Osteocyte (in vitro differentiated cells): Measurements from ENCODE around the gene CENPP. TPM values are rescaled to one million over a fixed set of nuclear protein-coding genes. Genes with fewer than 3 reads are reported as not detected.

Experiments used
- DNase-seq: peaks from one replicate; pipeline ENCODE4 v3.0.0; 2021; ENCODE audit warnings: mixed read lengths; ENCODE audit not compliant: unreplicated experiment; ENCODE audit errors: extremely low spot score
- H3K27ac Mint-ChIP-seq: one replicate; pipeline ENCODE4 v1.8.0; 2021; ENCODE audit warnings: mild to moderate bottlenecking, mixed read lengths; ENCODE audit not compliant: unreplicated experiment
- H3K27me3 Mint-ChIP-seq: one replicate; pipeline ENCODE4 v1.8.0; 2021; ENCODE audit warnings: mixed read lengths; ENCODE audit not compliant: unreplicated experiment
- H3K36me3 Mint-ChIP-seq: one replicate; pipeline ENCODE4 v1.8.0; 2021; ENCODE audit warnings: mixed read lengths; ENCODE audit not compliant: unreplicated experiment
- H3K4me1 Mint-ChIP-seq: one replicate; pipeline ENCODE4 v1.8.0; 2021; ENCODE audit warnings: mixed read lengths; ENCODE audit not compliant: unreplicated experiment
- H3K4me3 Mint-ChIP-seq: one replicate; pipeline ENCODE4 v1.8.0; 2021; ENCODE audit warnings: mild to moderate bottlenecking, moderate library complexity, mixed read lengths; ENCODE audit not compliant: unreplicated experiment
- H3K9me3 Mint-ChIP-seq: one replicate; pipeline ENCODE4 v1.8.0; 2021; ENCODE audit warnings: mixed read lengths; ENCODE audit not compliant: unreplicated experiment
- total RNA-seq: library from RNA; stranded (reverse); gene quantifications from 2 replicates; pipeline ENCODE4 v1.2.1, GENCODE V29; 2021
- TF ChIP-seq, protein P1 (sequence below): fragments of 200-600 bp; sonication (generic); IDR thresholded peaks from 2 replicates; pipeline ENCODE4 v1.5.0; 2021; ENCODE audit warnings: antibody characterized with exemption, mild to moderate bottlenecking, moderate library complexity

Gene CENPP
- total RNA-seq, 1 donor from 2014 or later: 11.6 TPM

DNA sequence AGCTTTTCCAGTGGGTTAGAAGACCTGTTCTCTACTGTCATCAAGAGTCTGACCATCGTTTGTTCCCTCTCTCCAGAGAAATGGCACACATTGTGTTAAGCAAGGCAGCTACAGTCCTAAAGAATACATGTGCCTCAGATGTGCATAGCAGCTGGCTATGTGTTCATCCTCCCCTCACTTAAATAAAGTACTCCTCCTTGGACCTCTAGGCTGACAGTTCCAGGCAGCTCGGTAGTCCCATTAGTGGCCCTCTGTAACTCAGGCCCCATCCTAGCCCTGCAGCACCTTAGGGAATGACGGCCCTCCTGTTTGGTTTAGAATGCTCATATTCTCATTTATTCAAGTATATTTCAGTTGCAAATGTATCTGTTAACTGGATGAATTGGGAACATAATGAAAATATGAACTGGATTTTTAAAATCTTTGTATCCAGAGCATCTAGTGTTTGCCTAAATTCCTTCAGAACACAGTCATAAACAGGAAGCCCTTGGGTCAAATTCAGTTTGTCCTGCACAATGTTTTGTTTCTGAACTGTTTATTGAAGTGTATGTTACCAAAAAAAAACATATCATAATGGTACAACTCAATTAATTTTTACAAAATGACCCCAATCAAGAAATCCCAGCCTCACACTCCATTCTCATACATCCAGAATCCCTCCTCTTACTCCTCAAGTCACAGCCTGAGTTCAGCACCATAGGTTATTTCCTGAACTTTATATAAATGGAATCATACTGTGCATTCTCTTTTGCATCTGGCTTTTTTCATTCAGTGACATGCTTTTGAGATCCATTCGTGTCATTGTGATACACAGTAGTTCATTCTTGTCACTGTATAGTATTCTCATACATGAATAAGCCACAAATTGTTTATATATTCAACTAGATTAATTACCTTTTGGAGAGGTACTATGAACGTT, 158.1 kb downstream of the CENPP start:
- Mint-ChIP-seq H3K27me3 (no peaks in the 10 kb centered on the region), H3K27ac (peak overlapping the region; percentile 93), H3K9me3 (no peaks in the 10 kb centered on the region), H3K36me3 (no peaks in the 10 kb centered on the region), H3K4me1 (peaks cover 80% of the 10 kb centered on the region), H3K4me3 (peak overlapping the region; percentile 38)
- TF ChIP-seq, protein P1, sequence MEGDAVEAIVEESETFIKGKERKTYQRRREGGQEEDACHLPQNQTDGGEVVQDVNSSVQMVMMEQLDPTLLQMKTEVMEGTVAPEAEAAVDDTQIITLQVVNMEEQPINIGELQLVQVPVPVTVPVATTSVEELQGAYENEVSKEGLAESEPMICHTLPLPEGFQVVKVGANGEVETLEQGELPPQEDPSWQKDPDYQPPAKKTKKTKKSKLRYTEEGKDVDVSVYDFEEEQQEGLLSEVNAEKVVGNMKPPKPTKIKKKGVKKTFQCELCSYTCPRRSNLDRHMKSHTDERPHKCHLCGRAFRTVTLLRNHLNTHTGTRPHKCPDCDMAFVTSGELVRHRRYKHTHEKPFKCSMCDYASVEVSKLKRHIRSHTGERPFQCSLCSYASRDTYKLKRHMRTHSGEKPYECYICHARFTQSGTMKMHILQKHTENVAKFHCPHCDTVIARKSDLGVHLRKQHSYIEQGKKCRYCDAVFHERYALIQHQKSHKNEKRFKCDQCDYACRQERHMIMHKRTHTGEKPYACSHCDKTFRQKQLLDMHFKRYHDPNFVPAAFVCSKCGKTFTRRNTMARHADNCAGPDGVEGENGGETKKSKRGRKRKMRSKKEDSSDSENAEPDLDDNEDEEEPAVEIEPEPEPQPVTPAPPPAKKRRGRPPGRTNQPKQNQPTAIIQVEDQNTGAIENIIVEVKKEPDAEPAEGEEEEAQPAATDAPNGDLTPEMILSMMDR: no peak
- DNase-seq: no peak

DNA sequence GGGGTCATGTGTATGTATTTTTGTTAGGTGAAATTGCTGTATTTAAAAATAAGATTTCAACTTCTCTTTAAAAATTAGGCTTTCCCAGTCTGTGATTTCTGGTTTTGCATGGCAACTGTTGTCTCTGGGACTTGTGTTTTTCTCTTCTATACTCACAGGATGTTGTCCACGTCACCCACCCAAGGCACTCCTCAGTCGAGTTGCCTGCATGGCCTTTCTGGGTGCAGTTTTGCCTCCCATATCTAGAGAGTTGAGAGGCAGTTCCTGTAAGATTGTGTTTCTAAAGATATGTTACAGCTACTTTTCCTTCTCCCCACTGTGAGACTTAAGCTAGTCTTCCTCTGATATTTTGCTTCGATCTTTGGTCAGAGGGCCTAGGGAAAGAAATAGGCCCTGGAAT, 158.8 kb downstream of the CENPP start:
- H3K4me3 Mint-ChIP-seq: no peak overlapping the region

DNA sequence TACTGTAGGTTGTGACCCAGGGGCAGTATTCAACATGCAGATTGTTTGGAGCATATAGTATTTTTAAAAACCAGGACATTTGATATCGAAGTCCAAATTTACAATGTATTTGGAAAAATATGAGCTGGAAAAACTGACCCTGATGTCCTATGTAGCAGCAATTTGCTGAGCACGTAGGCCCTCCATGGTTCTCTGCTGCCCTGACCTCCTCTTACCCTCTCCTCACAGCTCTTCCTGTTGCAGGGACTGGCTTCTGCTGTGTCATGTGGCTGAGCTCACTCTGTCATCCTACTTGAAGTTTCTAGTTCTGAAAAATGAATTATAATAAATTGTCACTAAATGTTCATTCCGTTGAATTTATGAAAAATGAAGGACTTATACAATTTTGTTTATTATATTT, 160.6 kb downstream of the CENPP start:
- no peaks in the 10 kb centered on the region for H3K9me3 Mint-ChIP-seq
- DNase-seq: no peak
- H3K4me1 Mint-ChIP-seq: peaks cover 76% of the 10 kb centered on the region
- no peaks in the 10 kb centered on the region for H3K27me3 Mint-ChIP-seq
- peak overlapping the region; percentile 38 for H3K27ac Mint-ChIP-seq
- no peaks in the 10 kb centered on the region for H3K36me3 Mint-ChIP-seq
- TF ChIP-seq, protein P1: no peak
- no peak overlapping the region for H3K4me3 Mint-ChIP-seq

More for the DNA sequence above, 158.8 kb downstream of the CENPP start:
- H3K27me3 Mint-ChIP-seq: no peaks in the 10 kb centered on the region
- H3K27ac Mint-ChIP-seq: peak overlapping the region; percentile 93
- no peak for DNase-seq
- no peaks in the 10 kb centered on the region for H3K36me3 Mint-ChIP-seq
- H3K9me3 Mint-ChIP-seq: no peaks in the 10 kb centered on the region
- peaks cover 80% of the 10 kb centered on the region for H3K4me1 Mint-ChIP-seq
- TF ChIP-seq, protein P1: no peak

DNA sequence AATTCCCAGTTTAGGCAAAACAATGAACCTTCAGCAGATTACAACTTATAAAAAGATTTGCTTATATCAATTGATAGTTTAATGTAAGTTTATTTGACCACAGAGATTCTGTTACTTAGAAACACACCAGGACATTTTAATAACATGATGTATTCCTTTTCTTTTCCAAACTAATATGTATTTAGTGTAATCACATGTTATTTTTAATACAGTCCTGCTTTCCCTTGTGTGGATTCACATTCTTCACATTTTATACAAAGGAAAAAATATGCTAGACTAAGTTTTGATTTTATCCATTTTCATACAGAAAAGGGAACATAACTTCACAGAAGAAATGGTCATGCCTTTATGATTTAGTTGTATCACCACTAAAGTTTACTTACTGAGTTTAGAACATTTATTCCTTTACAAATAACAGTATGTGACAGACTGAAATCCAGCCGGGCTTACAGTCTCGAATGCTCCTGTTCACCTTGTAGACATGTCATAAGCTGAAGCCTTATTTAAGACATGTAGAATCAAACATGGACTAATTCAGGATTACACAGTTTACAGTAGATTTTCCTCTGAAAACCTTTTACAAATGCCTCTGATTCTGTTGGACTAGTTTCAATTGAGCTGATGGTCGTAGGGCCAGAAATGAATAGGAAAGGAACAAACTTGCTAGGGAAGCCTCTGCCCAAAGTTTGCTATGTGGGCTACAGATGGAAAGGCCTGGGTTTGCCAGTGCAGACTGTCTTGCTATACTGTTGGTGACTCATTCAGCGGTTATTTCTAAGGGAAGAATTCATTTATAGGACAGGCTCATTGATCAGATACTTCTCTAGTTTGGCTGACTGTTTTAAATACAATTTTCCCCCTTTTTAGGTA, 163.2 kb downstream of the CENPP start:
- Mint-ChIP-seq H3K27ac (peak overlapping the region; percentile 88), H3K4me1 (peaks cover 56% of the 10 kb centered on the region), H3K36me3 (no peaks in the 10 kb centered on the region), H3K4me3 (no peak overlapping the region), H3K27me3 (no peaks in the 10 kb centered on the region), H3K9me3 (no peaks in the 10 kb centered on the region)
- TF ChIP-seq, protein P1: no peak
- no peak for DNase-seq
